ENCODE measurements around the gene APOL5. TPM values are rescaled to one million over a fixed set of nuclear protein-coding genes. Genes with fewer than 3 reads are reported as not detected.

APOL5 gene
- total and polyA plus RNA-seq, 10 of the 15 experiments (the other 5 are each of a cell fraction or from before 2014, with no cell fraction given) = not detected

GRCh38 chr22:35766654-35767580, 49.2 kb downstream of the APOL5 start:
- BruUV-seq (replicated peaks) = no TSS peak

More at GRCh38 chr22:35766654-35767580, 49.2 kb downstream of the APOL5 start:
- 56% methylated on average over 10 of the region's 10 CpGs for WGBS (ENCODE audit: insufficient coverage, insufficient replicate concordance, low lambda C conversion rate, missing lambda C conversion rate)
- H2AFZ ChIP-seq (ENCODE audit: control insufficient read depth, low read depth, low read length) = no peak overlapping the region
- CTCF ChIA-PET = no interaction called here
- no peak overlapping the region for H3K4me3 ChIP-seq
- SMC1A ChIA-PET (ENCODE audit: uncharacterized antibody, unreplicated experiment) = interaction anchor here (0.6 to 1.0 kb wide), 3 partner anchors 10 to 1361 kb away, joined by 3 to 4 read pairs (median 3); no protein-coding TSS in a partner anchor
- DNase-seq (ENCODE audit: low read depth, low spot score) = no peak
- H3K9me3 ChIP-seq (replicated peaks; ENCODE audit: control insufficient read depth, insufficient read depth, low read length) = no peaks in the 10 kb centered on the region
- no peaks in the 10 kb centered on the region for H3K4me1 ChIP-seq (ENCODE audit: control insufficient read depth, insufficient read depth, low read length)
- RAD21 ChIA-PET (ENCODE audit: unreplicated experiment) = no interaction called here
- H3K9ac ChIP-seq (ENCODE audit: control insufficient read depth, insufficient read depth, low read length) = no peak overlapping the region
- H4K20me1 ChIP-seq (ENCODE audit: control insufficient read depth, insufficient read depth) = no peaks in the 10 kb centered on the region
- H3K36me3 ChIP-seq (ENCODE audit: control insufficient read depth in 2 of 2, insufficient read depth in 2 of 2, low read length in 1 of 2) = no peaks in the 10 kb centered on the region
- TF ChIP-seq E4F1 (IDR thresholded peaks at IDR 0.05; ENCODE audit: borderline replicate concordance, partially characterized antibody) (no peak), NR2C2 (IDR thresholded peaks at IDR 0.05; ENCODE audit: borderline replicate concordance, control insufficient read depth, insufficient read length, low read depth) (no peak)
- ATAC-seq = no peak
- no peak for FAIRE-seq
- intact Hi-C loops (cut with micrococcal nuclease; ENCODE audit: unreplicated experiment) (loop anchor here (10.0 kb wide), 1 partner anchor 158 kb away; no protein-coding TSS in a partner anchor), in situ Hi-C loops (cut with MboI) (no loop called here)
- H3K27ac ChIP-seq (ENCODE audit: control insufficient read depth, insufficient read depth) = no peak overlapping the region
- POLR2A ChIA-PET = no interaction called here
- no peaks in the 10 kb centered on the region for H3K79me2 ChIP-seq (ENCODE audit: control insufficient read depth, insufficient read depth, low read length)
- H3K4me2 ChIP-seq (ENCODE audit: control insufficient read depth, insufficient read depth) = no peak overlapping the region
- H3K27me3 ChIP-seq (replicated peaks in 1 of 2; ENCODE audit: control insufficient read depth in 2 of 2, insufficient read depth in 2 of 2, low read length in 1 of 2) = peaks cover 0 to 3% of the 10 kb centered on the region in 2 experiments; a peak in 2 of 4 replicates

Data from GM12878 (cell line).